ENCODE results near the gene RIPPLY1. TPM values are rescaled to one million over a fixed set of nuclear protein-coding genes. Genes with fewer than 3 reads are reported as not detected.

The RIPPLY1 gene
- total RNA-seq, 1 experiment from 2014 or later, result not detected

GRCh38 chrX:106905064-106905708 is 2.0 kb upstream of the RIPPLY1 start:
- Histone ChIP-seq H3K9me2 (ENCODE audit: insufficient read depth) (no peaks in the 10 kb centered on the region), H3K27me3 (ENCODE audit: insufficient read depth, low read depth) (no peaks in the 10 kb centered on the region), H3K4me1 (replicated peaks; ENCODE audit: insufficient read depth) (peaks cover 6% of the 10 kb centered on the region; the same call in 1 of the 2 replicates), H3K79me2 (ENCODE audit: low read depth) (no peaks in the 10 kb centered on the region), H3K9me3 (ENCODE audit: insufficient read depth, low read depth) (no peaks in the 10 kb centered on the region), H3F3A (ENCODE audit: insufficient read depth, low read depth) (no peaks in the 10 kb centered on the region), H3K4me2 (no peak overlapping the region), H4K20me1 (ENCODE audit: insufficient read depth) (no peaks in the 10 kb centered on the region), H2AFZ (no peak overlapping the region), H3K36me3 (ENCODE audit: low read depth) (no peaks in the 10 kb centered on the region), H3K4me3 (no peak overlapping the region), H3K27ac (no peak overlapping the region)
- intact Hi-C loops (cut with micrococcal nuclease; ENCODE audit: unreplicated experiment), result no loop called here
- DNase-seq, result no peak
- TF ChIP-seq, protein P1, sequence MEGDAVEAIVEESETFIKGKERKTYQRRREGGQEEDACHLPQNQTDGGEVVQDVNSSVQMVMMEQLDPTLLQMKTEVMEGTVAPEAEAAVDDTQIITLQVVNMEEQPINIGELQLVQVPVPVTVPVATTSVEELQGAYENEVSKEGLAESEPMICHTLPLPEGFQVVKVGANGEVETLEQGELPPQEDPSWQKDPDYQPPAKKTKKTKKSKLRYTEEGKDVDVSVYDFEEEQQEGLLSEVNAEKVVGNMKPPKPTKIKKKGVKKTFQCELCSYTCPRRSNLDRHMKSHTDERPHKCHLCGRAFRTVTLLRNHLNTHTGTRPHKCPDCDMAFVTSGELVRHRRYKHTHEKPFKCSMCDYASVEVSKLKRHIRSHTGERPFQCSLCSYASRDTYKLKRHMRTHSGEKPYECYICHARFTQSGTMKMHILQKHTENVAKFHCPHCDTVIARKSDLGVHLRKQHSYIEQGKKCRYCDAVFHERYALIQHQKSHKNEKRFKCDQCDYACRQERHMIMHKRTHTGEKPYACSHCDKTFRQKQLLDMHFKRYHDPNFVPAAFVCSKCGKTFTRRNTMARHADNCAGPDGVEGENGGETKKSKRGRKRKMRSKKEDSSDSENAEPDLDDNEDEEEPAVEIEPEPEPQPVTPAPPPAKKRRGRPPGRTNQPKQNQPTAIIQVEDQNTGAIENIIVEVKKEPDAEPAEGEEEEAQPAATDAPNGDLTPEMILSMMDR (conservative IDR thresholded peaks at IDR 0.05), result no peak
- no peak for TF ChIP-seq EZH2 (IDR thresholded peaks at IDR 0.05; ENCODE audit: low read depth)
- no TSS peak for BruUV-seq (replicated peaks)
- ChIA-PET POLR2A (ENCODE audit: unreplicated experiment) (interaction anchor here (0.6 kb wide), 1 partner anchor 11 kb away, joined by 3 read pairs; no protein-coding TSS in a partner anchor), CTCF (no interaction called here)

DNA sequence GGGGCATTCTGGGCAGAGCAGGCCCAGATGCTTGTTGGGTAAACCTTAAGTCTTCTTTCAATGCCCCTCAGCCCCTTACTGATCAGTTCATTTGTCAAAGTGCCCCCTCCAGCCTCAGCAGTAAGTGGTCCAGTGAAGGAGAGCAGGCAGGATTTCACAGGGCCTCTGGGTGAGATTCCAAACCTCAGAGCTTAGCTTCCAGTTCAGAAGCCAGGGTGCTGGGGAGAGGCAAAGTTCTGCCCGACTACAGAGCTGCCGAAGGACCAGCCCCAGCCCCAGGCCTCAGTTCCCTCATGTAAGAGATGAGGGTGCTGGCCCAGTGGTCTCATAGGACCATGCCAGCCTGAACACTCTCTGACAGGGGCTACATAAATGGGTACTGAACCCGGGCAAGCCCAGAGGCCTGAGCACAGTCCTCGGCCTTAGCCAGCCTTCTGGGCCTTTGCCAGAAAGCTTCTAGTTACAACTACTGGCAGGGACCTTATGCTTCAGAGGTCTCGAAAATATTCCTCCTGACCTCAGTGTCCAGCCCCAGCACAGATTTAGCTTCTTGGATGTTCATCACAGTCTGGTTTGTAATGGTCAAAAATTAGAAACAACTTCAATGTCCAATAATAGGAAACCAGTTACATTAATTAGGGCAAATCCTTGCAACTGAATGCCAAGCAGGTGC is 851 bp upstream of the RIPPLY1 start:
- Histone ChIP-seq H2AFZ (no peak overlapping the region), H3K4me1 (replicated peaks; ENCODE audit: insufficient read depth) (peaks cover 16% of the 10 kb centered on the region), H3K4me2 (no peak overlapping the region), H3K27ac (no peak overlapping the region), H3K27me3 (ENCODE audit: insufficient read depth, low read depth) (no peaks in the 10 kb centered on the region), H3K79me2 (ENCODE audit: low read depth) (no peaks in the 10 kb centered on the region), H3K9me2 (ENCODE audit: insufficient read depth) (no peaks in the 10 kb centered on the region), H3K4me3 (no peak overlapping the region), H3F3A (ENCODE audit: insufficient read depth, low read depth) (no peaks in the 10 kb centered on the region), H3K36me3 (ENCODE audit: low read depth) (no peaks in the 10 kb centered on the region), H4K20me1 (ENCODE audit: insufficient read depth) (no peaks in the 10 kb centered on the region), H3K9me3 (ENCODE audit: insufficient read depth, low read depth) (no peaks in the 10 kb centered on the region)
- no TSS peak for BruUV-seq (replicated peaks)
- CTCF ChIA-PET, result no interaction called here
- no peak for TF ChIP-seq EZH2 (IDR thresholded peaks at IDR 0.05; ENCODE audit: low read depth)
- TF ChIP-seq, protein P1 (conservative IDR thresholded peaks at IDR 0.05), result no peak
- intact Hi-C loops (cut with micrococcal nuclease; ENCODE audit: unreplicated experiment), result no loop called here
- DNase-seq, result no peak
- POLR2A ChIA-PET (ENCODE audit: unreplicated experiment), result interaction anchor here (0.5 kb wide), 1 partner anchor 196 kb away, joined by 4 read pairs; no protein-coding TSS in a partner anchor

DNA sequence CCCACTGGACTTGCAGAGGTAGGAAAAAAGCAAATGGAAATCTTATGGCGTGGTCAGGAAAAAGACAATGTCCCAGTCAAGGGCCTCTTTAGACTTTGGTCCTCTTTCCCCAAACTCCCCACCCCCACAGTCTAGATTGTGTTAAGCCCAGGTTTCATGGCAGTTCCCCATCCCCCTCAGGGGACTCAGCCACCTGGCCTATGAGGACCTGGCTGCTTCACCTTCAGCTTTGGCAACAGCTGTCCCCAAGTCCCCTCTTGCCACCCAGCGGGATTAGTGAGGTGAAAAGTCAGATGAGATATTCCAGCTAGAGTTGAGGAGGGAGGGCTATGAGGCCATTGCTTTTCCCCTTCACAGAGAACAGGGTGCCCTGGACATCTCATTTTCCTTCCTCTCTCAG is 457 bp downstream of the RIPPLY1 start:
- TF ChIP-seq, protein P1 (conservative IDR thresholded peaks at IDR 0.05), result no peak
- TF ChIP-seq EZH2 (IDR thresholded peaks at IDR 0.05; ENCODE audit: low read depth), result no peak
- H3K4me2 ChIP-seq, result no peak overlapping the region
- H3K4me1 ChIP-seq (replicated peaks; ENCODE audit: insufficient read depth), result peaks cover 25% of the 10 kb centered on the region
- ChIA-PET POLR2A (ENCODE audit: unreplicated experiment) (no interaction called here), CTCF (no interaction called here)
- no peaks in the 10 kb centered on the region for H3K79me2 ChIP-seq (ENCODE audit: low read depth)
- H3K4me3 ChIP-seq, result no peak overlapping the region
- no peak for DNase-seq
- H3K9me3 ChIP-seq (ENCODE audit: insufficient read depth, low read depth), result no peaks in the 10 kb centered on the region
- H3K27me3 ChIP-seq (ENCODE audit: insufficient read depth, low read depth), result no peaks in the 10 kb centered on the region
- intact Hi-C loops (cut with micrococcal nuclease; ENCODE audit: unreplicated experiment), result no loop called here
- no peaks in the 10 kb centered on the region for H4K20me1 ChIP-seq (ENCODE audit: insufficient read depth)
- H3K27ac ChIP-seq, result no peak overlapping the region
- H3K36me3 ChIP-seq (ENCODE audit: low read depth), result no peaks in the 10 kb centered on the region
- H3K9me2 ChIP-seq (ENCODE audit: insufficient read depth), result no peaks in the 10 kb centered on the region
- H3F3A ChIP-seq (ENCODE audit: insufficient read depth, low read depth), result no peaks in the 10 kb centered on the region
- H2AFZ ChIP-seq, result no peak overlapping the region
- BruUV-seq (replicated peaks), result no TSS peak

All from PC-9 (cell line).